Spleen (tissue), 7 donors: ENCODE measurements around the gene GAS7.

Experiments
- CTCF ChIP-seq, 11 experiments: fragments of 200-600 bp in 7 of 11; fragments of 450-650 bp in 4 of 11; sonication (generic) in 4 of 11; IDR thresholded peaks in 8 of 11; conservative IDR thresholded peaks in 3 of 11; 1 replicate in 7 of 11; 2 replicates in 4 of 11; pipeline versions ENCODE4 v1.4.0 to v1.8.0; 2016 to 2021; ENCODE audit warnings: antibody characterized with exemption in 11 of 11, inconsistent platforms in 4 of 11, mild to moderate bottlenecking in 1 of 11
- POLR2A ChIP-seq, 3 donors: fragments of 450-650 bp; IDR thresholded peaks; one replicate each; pipeline ENCODE4 v1.5.1; 2017; ENCODE audit warnings: antibody characterized with exemption in 3 of 3, mild to moderate bottlenecking in 1 of 3
- donor health status: DM: no; HTN: no; CAD: no; lungs with moderate emphysema.
- donor health status: DM: no; HTN: no; CAD: no.
- donor health status: DM: no; HTN: no; CAD: no.

- no peak for TF ChIP-seq POLR2A (IDR thresholded peaks at IDR 0.05)
- peak in 4 of 11 experiments; percentile 24 to 45 (median 34) for TF ChIP-seq CTCF (IDR thresholded peaks at IDR 0.05 in 8 of 11, conservative IDR thresholded peaks at IDR 0.05 in 3 of 11)
Observed at GRCh38 chr17:9890124-9890523, 308.3 kb downstream of the GAS7 start.
